Omental fat pad (tissue), 4 donors: ENCODE results near the gene RASAL2. TPM values are rescaled to one million over a fixed set of nuclear protein-coding genes. Genes with fewer than 3 reads are reported as not detected.

ENCODE experiments used
- ATAC-seq: fragments of 150-250 bp; one replicate; pipeline ENCODE4 v1.9.1; 2016; ENCODE audit warnings: mild to moderate bottlenecking, moderate library complexity; ENCODE audit not compliant: low FRiP score
- DNase-seq: peaks from one replicate; pipeline ENCODE4 v3.0.0-alpha.2; 2019; ENCODE audit warnings: low spot score
- total RNA-seq, 4 donors: library from RNA; depleted of rRNA; stranded (reverse); fragments of >200 nt; gene quantifications; one replicate each; pipeline ENCODE4 v1.1.0, GENCODE V29; 2016
- TF ChIP-seq, protein P1 (sequence below), 3 donors: fragments of 450-650 bp; IDR thresholded peaks; one replicate each; pipeline ENCODE4 v1.5.1; 2016 to 2017; ENCODE audit warnings: antibody characterized with exemption in 3 of 3, mild to moderate bottlenecking in 3 of 3, moderate library complexity in 2 of 3

The RASAL2 gene
- total RNA-seq, result 10 to 100 TPM; 13.5 to 52.3 (median 30.9) TPM

GRCh38 chr1:178093951-178094738 lies at the start of gene RASAL2:
Gene RASAL2, plus strand, starts transcription at chr1:178094104. Its CDS starts 389 bp downstream, at chr1:178094493.
- TF ChIP-seq, protein P1, sequence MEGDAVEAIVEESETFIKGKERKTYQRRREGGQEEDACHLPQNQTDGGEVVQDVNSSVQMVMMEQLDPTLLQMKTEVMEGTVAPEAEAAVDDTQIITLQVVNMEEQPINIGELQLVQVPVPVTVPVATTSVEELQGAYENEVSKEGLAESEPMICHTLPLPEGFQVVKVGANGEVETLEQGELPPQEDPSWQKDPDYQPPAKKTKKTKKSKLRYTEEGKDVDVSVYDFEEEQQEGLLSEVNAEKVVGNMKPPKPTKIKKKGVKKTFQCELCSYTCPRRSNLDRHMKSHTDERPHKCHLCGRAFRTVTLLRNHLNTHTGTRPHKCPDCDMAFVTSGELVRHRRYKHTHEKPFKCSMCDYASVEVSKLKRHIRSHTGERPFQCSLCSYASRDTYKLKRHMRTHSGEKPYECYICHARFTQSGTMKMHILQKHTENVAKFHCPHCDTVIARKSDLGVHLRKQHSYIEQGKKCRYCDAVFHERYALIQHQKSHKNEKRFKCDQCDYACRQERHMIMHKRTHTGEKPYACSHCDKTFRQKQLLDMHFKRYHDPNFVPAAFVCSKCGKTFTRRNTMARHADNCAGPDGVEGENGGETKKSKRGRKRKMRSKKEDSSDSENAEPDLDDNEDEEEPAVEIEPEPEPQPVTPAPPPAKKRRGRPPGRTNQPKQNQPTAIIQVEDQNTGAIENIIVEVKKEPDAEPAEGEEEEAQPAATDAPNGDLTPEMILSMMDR (IDR thresholded peaks at IDR 0.05), result no peak
- ATAC-seq (peak; percentile 83), DNase-seq (no peak)

DNA sequence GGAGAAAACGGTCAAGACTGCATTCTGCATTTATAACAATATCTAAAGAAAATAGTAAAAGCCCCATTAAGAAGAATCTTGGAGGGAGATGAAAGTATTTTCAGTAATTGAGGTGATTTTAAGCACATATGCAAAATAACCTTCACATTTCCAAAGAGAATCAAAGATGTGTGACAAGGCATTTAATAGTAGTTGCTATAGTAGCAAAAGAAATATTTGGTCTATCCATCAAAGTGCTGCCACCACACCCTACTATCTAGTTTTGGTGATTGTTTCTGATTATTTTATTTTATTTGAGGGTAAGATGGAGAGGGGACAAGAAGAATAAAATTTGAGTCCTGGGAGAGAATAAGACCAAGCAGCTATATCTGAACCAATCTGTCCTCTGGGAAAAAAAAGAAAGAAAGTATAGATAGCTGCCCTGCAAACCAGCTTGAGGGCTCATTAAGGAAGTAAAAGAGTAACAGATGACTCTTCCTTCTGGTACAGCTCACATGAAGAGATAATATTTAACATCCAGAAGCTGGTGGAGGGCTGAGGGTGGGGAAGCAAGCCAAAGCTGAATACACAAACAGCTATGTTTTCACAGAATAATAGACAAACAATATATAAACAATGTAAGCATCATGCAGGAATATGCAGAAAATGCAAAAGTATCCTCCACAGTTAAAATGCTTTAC lies 47.2 kb upstream of the RASAL2 start:
- ATAC-seq (no peak), DNase-seq (no peak)

GRCh38 chr1:178047403-178048093 lies 46.4 kb upstream of the RASAL2 start:
- no peak for ATAC-seq
- DNase-seq, result no peak
- TF ChIP-seq, protein P1 (IDR thresholded peaks at IDR 0.05), result no peak

More for the DNA sequence above, 47.2 kb upstream of the RASAL2 start:
- TF ChIP-seq, protein P1 (IDR thresholded peaks at IDR 0.05), result no peak

DNA sequence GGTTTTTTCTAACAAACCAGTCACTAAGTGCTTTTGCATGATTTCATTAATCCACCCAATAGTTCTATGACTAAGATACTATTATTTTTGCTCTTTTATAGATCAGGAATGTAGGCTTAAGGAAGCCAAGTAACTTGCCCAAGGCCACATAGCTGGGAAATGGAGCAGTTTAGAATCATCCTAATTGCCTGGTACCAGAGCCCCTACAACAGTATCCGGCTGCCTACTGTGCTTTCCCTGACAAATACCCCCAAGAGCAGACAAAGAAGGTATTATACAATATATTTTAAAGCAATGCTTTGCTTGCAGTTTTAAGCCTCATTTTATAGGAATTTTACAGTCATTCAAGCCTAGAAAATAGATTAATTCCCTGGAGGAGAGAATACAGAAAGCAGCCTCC lies 45.5 kb upstream of the RASAL2 start:
- TF ChIP-seq, protein P1 (IDR thresholded peaks at IDR 0.05), result no peak
- DNase-seq (no peak), ATAC-seq (no peak)

GRCh38 chr1:178048883-178049282 lies 45.0 kb upstream of the RASAL2 start:
- TF ChIP-seq, protein P1 (IDR thresholded peaks at IDR 0.05), result no peak
- no peak for DNase-seq

GRCh38 chr1:178050084-178050483 lies 43.8 kb upstream of the RASAL2 start:
- TF ChIP-seq, protein P1 (IDR thresholded peaks at IDR 0.05), result no peak
- ATAC-seq, result no peak

More at GRCh38 chr1:178048883-178049282, 45.0 kb upstream of the RASAL2 start:
- no peak for ATAC-seq

More at GRCh38 chr1:178050084-178050483, 43.8 kb upstream of the RASAL2 start:
- no peak for DNase-seq
